Retinal pigment epithelial cell (primary cell): Measurements from ENCODE around the gene IGSF9B.

Experiments
- DNase-seq: peaks from one replicate; pipeline ENCODE4 v3.0.0-alpha.2; 2010; ENCODE audit warnings: low read depth
- H3K4me3 ChIP-seq: 2 replicates; pipeline ENCODE4 v1.5.1; 2011; ENCODE audit warnings: mild to moderate bottlenecking, low read length, control low read depth, moderate library complexity
- TF ChIP-seq, protein P1 (sequence below): conservative IDR thresholded peaks from 2 replicates; pipeline ENCODE4 v1.5.1; 2011; ENCODE audit warnings: low read depth, low read length, control low read depth, inconsistent platforms

IGSF9B gene

DNA sequence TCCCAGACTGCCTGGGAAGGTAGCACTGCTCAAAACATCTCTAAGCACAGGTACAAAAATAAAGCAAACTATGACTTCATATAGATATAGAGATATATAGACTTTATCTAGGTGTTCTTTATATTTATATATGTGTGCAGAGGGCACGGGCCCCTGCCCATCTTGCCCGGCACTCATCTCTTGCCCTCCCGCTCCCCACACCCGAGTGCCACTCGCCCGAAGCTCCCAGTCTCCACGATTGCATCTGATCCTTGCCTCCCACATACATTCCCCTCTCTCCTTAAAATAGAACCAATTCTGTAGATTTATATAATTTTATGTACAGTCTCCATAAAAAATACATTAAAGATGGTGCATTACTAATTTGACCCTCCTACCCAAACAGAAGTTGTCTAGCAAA lies 55.5 kb downstream of the IGSF9B start:
- no peak overlapping the region for H3K4me3 ChIP-seq
- DNase-seq = no peak
- TF ChIP-seq, protein P1, sequence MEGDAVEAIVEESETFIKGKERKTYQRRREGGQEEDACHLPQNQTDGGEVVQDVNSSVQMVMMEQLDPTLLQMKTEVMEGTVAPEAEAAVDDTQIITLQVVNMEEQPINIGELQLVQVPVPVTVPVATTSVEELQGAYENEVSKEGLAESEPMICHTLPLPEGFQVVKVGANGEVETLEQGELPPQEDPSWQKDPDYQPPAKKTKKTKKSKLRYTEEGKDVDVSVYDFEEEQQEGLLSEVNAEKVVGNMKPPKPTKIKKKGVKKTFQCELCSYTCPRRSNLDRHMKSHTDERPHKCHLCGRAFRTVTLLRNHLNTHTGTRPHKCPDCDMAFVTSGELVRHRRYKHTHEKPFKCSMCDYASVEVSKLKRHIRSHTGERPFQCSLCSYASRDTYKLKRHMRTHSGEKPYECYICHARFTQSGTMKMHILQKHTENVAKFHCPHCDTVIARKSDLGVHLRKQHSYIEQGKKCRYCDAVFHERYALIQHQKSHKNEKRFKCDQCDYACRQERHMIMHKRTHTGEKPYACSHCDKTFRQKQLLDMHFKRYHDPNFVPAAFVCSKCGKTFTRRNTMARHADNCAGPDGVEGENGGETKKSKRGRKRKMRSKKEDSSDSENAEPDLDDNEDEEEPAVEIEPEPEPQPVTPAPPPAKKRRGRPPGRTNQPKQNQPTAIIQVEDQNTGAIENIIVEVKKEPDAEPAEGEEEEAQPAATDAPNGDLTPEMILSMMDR = no peak

DNA sequence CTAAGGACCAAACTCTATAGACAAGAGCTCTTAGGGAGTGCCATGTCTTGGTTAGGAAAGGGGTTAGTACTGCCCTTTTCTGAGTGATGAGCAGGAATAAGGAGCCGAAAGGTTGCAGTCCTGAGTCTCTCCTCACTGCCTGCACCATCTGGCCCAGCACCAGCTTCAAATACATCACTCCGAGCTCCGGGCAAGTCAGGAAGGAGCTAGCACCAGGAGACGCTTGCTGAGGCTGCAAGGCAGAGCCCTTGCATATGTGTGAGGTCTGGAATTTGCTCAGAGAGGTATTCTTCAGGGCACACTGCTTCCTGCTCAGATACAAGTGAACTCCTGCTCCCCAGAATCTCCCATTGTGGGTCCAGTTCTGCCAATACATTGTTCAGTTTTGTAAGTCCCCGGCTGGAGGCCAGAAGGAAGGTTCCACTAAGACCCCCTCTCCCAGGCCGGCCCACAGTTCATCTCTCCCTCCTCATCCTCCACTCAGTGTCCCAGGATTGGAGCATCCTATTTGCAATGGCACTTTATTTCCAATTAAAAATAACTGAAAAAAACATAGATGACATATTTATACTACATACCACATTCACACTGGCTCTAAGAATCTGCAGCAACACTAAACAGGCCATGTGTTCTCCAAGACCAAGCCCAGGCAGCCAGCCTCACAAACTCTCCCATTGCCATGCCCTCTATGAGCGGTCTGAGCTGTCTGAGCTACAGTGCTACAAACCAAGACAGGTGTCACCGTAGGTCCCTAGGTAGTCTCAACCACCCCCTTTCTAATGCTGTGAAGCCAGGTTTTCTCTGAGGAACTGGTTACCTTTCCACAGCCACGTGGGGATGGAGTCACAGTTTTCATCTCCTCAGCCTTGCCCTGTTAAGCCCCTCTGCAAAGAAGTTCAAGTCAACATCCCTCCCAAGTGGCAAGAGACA lies 56.3 kb downstream of the IGSF9B start:
- no peak for DNase-seq
- H3K4me3 ChIP-seq = no peak overlapping the region
- TF ChIP-seq, protein P1 = no peak

DNA sequence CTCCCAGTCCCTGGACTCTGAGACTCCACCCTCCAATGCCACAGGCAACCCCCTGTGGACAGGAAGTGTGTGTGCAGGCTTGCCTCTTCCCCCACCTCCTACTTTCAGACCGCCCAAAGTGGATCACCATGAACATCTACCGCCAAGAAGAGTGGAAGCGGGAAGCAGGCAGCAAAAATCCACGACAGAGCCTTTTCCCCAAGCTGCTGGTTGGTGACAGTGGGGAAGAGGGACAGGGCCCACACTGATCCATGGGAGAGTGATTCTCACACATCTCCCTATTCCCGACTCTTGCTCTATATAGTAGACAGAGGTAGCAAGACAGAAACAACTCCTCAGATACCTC lies 58.0 kb downstream of the IGSF9B start:
- no peak for DNase-seq
- TF ChIP-seq, protein P1 = no peak
- H3K4me3 ChIP-seq = no peak overlapping the region

DNA sequence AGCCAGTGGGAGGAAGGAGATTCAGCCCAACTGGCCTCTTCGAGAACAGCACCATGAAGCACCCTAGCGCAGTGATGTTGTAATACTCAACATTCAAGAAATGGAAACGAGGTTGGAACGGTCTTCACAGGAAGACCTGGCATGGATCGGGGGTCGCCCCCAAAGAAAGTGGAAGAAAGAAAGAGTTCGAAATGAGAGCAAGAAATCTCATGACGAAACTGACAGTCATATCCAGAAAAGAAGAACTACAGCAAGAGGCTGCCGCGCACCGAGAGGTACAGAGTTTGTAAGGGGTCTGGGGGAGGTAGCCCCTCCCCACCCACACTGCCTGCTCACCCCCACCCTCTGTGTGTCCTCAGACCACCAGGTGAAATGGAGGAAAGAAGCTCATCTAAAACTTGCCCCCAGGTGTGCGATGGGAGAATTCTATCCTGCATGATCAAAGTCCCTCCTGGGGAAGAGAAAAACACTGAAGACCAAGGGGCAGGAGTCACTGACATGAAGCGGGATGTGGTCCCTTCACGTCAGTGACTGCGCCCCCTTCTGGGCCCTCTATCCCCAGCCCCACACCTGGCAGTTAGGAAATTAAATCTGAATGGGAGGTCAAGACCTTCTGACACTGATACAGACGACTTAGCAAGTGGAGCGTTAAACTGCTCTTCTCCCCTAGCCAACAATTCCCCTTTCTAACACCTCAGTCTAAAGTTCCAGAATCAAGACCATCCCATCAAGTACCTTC lies 58.6 kb downstream of the IGSF9B start:
- no peak for DNase-seq
- TF ChIP-seq, protein P1 = no peak
- no peak overlapping the region for H3K4me3 ChIP-seq

DNA sequence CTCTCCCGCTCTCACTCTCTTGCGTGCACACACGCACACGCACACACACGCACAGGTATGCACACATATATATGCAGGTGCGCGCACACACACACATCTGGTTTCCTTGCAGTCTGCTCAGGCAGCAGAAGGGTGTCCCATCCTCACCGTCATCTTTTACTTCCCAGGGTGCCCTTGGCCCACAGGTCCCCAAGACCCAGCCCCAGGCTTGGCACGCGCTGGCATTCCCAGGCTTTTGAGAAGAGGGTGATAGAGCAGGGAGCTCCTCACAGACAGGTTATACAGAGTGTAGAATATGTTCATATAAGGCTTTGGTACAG lies 59.5 kb downstream of the IGSF9B start:
- TF ChIP-seq, protein P1 = no peak
- DNase-seq = no peak
- no peak overlapping the region for H3K4me3 ChIP-seq

DNA sequence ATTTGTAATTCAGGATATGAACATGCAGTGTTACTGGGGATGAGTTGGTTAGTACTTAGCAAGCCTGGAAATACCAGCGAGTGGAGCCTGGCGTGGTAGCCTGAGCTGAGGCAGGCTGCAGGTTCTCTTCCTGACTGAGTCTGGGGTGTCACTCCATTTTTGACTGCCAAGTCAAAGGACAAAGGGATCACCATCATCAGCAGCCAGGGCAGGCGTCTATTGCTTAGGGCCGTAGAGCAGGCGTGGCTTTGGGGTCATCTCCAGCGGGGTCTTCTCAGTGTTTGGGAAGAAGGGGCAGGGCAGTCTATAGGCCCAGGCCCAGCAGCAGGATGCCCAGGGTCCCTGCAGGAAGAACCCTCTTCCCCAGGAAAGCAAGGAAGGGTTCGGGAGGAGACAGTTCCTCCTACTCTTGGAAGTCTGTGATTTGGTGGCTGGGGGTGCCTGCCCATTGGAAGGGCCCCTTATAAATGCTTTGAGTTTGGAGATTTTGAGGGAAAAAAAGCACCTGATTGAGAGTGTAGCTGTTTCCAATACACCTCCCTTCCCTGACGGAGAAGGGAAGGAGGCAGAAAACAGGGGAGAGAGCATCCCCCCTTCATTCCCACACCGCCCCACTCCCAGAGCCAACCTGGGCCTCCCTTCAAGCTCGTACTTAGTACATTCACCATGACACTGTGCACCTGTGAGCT lies 60.0 kb downstream of the IGSF9B start:
- H3K4me3 ChIP-seq = no peak overlapping the region
- TF ChIP-seq, protein P1 = no peak
- DNase-seq = no peak
